ENCODE data around the gene EFCAB11.

The EFCAB11 gene

GRCh38 chr14:89807892-89808291 lies 146.6 kb downstream of the EFCAB11 start:
- TF ChIP-seq POLR2A (IDR thresholded peaks at IDR 0.05; ENCODE audit: extremely low read depth, insufficient read length): no peak
- no peak for TF ChIP-seq MYC (IDR thresholded peaks at IDR 0.05; ENCODE audit: low read depth, low read length)
- no peak for TF ChIP-seq MAX (IDR thresholded peaks at IDR 0.05; ENCODE audit: low read depth, low read length)
- TF ChIP-seq, protein P1, sequence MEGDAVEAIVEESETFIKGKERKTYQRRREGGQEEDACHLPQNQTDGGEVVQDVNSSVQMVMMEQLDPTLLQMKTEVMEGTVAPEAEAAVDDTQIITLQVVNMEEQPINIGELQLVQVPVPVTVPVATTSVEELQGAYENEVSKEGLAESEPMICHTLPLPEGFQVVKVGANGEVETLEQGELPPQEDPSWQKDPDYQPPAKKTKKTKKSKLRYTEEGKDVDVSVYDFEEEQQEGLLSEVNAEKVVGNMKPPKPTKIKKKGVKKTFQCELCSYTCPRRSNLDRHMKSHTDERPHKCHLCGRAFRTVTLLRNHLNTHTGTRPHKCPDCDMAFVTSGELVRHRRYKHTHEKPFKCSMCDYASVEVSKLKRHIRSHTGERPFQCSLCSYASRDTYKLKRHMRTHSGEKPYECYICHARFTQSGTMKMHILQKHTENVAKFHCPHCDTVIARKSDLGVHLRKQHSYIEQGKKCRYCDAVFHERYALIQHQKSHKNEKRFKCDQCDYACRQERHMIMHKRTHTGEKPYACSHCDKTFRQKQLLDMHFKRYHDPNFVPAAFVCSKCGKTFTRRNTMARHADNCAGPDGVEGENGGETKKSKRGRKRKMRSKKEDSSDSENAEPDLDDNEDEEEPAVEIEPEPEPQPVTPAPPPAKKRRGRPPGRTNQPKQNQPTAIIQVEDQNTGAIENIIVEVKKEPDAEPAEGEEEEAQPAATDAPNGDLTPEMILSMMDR (IDR thresholded peaks at IDR 0.05; ENCODE audit: low read depth, low read length): no peak
- no peak for DNase-seq (ENCODE audit: low read depth)
- no peak overlapping the region for H3K4me3 ChIP-seq (ENCODE audit: low read depth, low read length)

GRCh38 chr14:89807151-89807550 lies 147.4 kb downstream of the EFCAB11 start:
- no peak for DNase-seq (ENCODE audit: low read depth)
- TF ChIP-seq POLR2A (IDR thresholded peaks at IDR 0.05; ENCODE audit: extremely low read depth, insufficient read length): no peak
- TF ChIP-seq MYC (IDR thresholded peaks at IDR 0.05; ENCODE audit: low read depth, low read length): no peak
- TF ChIP-seq, protein P1 (IDR thresholded peaks at IDR 0.05; ENCODE audit: low read depth, low read length): no peak
- TF ChIP-seq MAX (IDR thresholded peaks at IDR 0.05; ENCODE audit: low read depth, low read length): no peak
- H3K4me3 ChIP-seq (ENCODE audit: low read depth, low read length): no peak overlapping the region

DNA sequence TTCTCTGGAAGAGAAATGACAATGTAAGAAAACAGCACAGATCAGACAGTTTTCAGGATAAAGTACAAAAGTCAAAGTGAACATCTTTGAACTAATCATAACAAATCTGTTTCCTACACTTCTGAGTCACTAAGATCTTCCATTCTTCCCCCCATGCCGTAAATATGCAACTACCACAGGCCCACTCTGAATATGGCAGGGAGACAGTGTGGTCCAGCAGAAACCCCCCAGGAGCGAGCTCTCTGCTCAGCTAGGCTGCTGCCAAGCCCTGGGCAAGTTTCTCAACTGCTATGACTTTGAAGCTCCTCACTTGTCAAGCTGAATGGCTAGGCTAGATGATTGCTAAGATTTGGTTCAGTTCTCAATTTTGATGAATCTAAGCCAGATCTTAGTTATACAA lies 148.1 kb downstream of the EFCAB11 start:
- H3K4me3 ChIP-seq (ENCODE audit: low read depth, low read length): no peak overlapping the region
- DNase-seq (ENCODE audit: low read depth): no peak
- TF ChIP-seq POLR2A (IDR thresholded peaks at IDR 0.05; ENCODE audit: extremely low read depth, insufficient read length) (no peak), MAX (IDR thresholded peaks at IDR 0.05; ENCODE audit: low read depth, low read length) (no peak), MYC (IDR thresholded peaks at IDR 0.05; ENCODE audit: low read depth, low read length) (no peak)
- TF ChIP-seq, protein P1 (IDR thresholded peaks at IDR 0.05; ENCODE audit: low read depth, low read length): no peak

- DNase-seq (ENCODE audit: low read depth): no peak
- TF ChIP-seq MAX (IDR thresholded peaks at IDR 0.05; ENCODE audit: low read depth, low read length) (no peak), POLR2A (IDR thresholded peaks at IDR 0.05; ENCODE audit: extremely low read depth, insufficient read length) (no peak), MYC (IDR thresholded peaks at IDR 0.05; ENCODE audit: low read depth, low read length) (no peak)
- TF ChIP-seq, protein P1 (IDR thresholded peaks at IDR 0.05; ENCODE audit: low read depth, low read length): no peak
- no peak overlapping the region for H3K4me3 ChIP-seq (ENCODE audit: low read depth, low read length)
These were observed 149.0 kb downstream of the EFCAB11 start for GRCh38 chr14:89805501-89805900.

DNA sequence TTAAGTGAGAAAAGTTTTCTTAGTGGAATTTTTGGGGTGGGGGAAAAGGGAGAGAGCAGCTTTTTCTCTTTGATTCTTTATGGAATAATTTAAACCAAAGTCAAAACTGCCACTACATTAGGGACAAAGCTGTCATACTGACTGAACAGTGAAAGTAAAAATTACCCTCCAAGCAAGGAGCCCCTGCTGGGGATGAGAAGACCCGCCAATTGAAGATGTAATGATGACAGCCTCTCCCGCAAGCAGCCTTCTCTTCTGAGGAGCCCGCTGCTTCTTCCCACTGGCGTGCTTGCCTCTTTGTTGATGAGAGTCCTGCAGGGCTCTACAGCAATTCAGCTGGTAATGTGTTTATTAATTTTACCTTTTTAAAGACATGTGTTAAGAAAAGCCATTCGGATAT lies 151.0 kb downstream of the EFCAB11 start:
- no peak overlapping the region for H3K4me3 ChIP-seq (ENCODE audit: low read depth, low read length)
- no peak for DNase-seq (ENCODE audit: low read depth)
- TF ChIP-seq MAX (IDR thresholded peaks at IDR 0.05; ENCODE audit: low read depth, low read length) (no peak), MYC (IDR thresholded peaks at IDR 0.05; ENCODE audit: low read depth, low read length) (no peak), POLR2A (IDR thresholded peaks at IDR 0.05; ENCODE audit: extremely low read depth, insufficient read length) (no peak)
- TF ChIP-seq, protein P1 (IDR thresholded peaks at IDR 0.05; ENCODE audit: low read depth, low read length): no peak

- DNase-seq (ENCODE audit: low read depth): no peak
- TF ChIP-seq POLR2A (IDR thresholded peaks at IDR 0.05; ENCODE audit: extremely low read depth, insufficient read length) (no peak), MYC (IDR thresholded peaks at IDR 0.05; ENCODE audit: low read depth, low read length) (no peak), MAX (IDR thresholded peaks at IDR 0.05; ENCODE audit: low read depth, low read length) (no peak)
- TF ChIP-seq, protein P1 (IDR thresholded peaks at IDR 0.05; ENCODE audit: low read depth, low read length): no peak
These were observed 153.4 kb downstream of the EFCAB11 start for GRCh38 chr14:89801136-89801535.

More at GRCh38 chr14:89801136-89801535, 153.4 kb downstream of the EFCAB11 start:
- H3K4me3 ChIP-seq (ENCODE audit: low read depth, low read length): no peak overlapping the region
